Aorta (tissue), 5 donors: ENCODE results near the gene ABLIM3. TPM values are rescaled to one million over a fixed set of nuclear protein-coding genes. Genes with fewer than 3 reads are reported as not detected.

Experiments
- ATAC-seq: fragments of 200-7000 bp; cut with Tn5 transposase; one replicate; pipeline ENCODE4 v1.9.1; 2022; ENCODE audit warnings: moderate library complexity; ENCODE audit not compliant: low FRiP score
- DNase-seq, 2 donors: peaks; one replicate each; pipeline ENCODE4 v3.0.0-alpha.2; 2020
- H3K27ac ChIP-seq, 2 donors: one replicate each; pipeline ENCODE4 v1.5.1; 2013; ENCODE audit warnings: low read length in 2 of 2, mild to moderate bottlenecking in 2 of 2, moderate library complexity in 2 of 2, control low read depth in 1 of 2, inconsistent platforms in 1 of 2, low read depth in 1 of 2
- H3K27me3 ChIP-seq, 2 donors: one replicate each; pipeline ENCODE4 v1.6.1; 2013; ENCODE audit warnings: control low read depth in 1 of 2, low read length in 1 of 2, mild to moderate bottlenecking in 1 of 2, moderate library complexity in 1 of 2; ENCODE audit not compliant: insufficient read depth in 2 of 2, control insufficient read depth in 1 of 2
- H3K36me3 ChIP-seq, 2 donors: one replicate each; pipeline ENCODE4 v1.6.1; 2013; ENCODE audit warnings: control low read depth in 1 of 2, low read length in 1 of 2, mild to moderate bottlenecking in 1 of 2; ENCODE audit not compliant: insufficient read depth in 2 of 2, control insufficient read depth in 1 of 2
- H3K4me1 ChIP-seq, 2 donors: one replicate each; pipeline ENCODE4 v1.6.1; 2013; ENCODE audit warnings: low read length in 2 of 2, control low read depth in 1 of 2, mild to moderate bottlenecking in 1 of 2, moderate library complexity in 1 of 2; ENCODE audit not compliant: insufficient read depth in 2 of 2, control insufficient read depth in 1 of 2
- H3K4me3 ChIP-seq, 2 donors: one replicate each; pipeline ENCODE4 v1.5.1; 2013; ENCODE audit warnings: low read length in 2 of 2, control low read depth in 1 of 2, mild to moderate bottlenecking in 1 of 2
- H3K9me3 ChIP-seq: one replicate; pipeline ENCODE4 v1.6.1; 2013; ENCODE audit warnings: mild to moderate bottlenecking, low read length; ENCODE audit not compliant: control insufficient read depth
- WGBS, 2 donors: extraction: QIAGEN DNeasy Blood & Tissue Kit; methylation state at CpG; one replicate each; pipeline ENCODE4 v1.1.7; 2013; 5-methylcytosine and 5-hydroxymethylcytosine counted together
- intact Hi-C, 2 donors: fragments of 100-400 bp; cut with DNase I; formaldehyde crosslinking; loops; one replicate each; pipeline versions ENCODE4 v1.14.2 to v1.15.0; 2022
- polyA plus RNA-seq, 2 donors: library from polyadenylated mRNA; stranded (reverse); fragments of 200-250 nt; gene quantifications; one replicate each; pipeline ENCODE4 v1.2.3, GENCODE V29; 2013
- total RNA-seq, 2 donors: library from RNA; stranded (reverse); fragmentation: NEBNext Ultra II Directional; extraction: Animal tissue kit (Norgen Biotek cat#: 25700); gene quantifications; one replicate each; pipeline ENCODE4 v1.2.1, GENCODE V29; 2021
- donor health status: healthy with polysubstance abuse.
- donor health status: Bipolar disorder and iron deficiency.
- donor health status: DM: no; HTN: no; CAD: no.
- donor health status: DM: no; HTN: no; CAD: no.
- donor health status: DM: yes; HTN: yes; CAD: no.

Gene ABLIM3
- total and polyA plus RNA-seq, 4 donors, result 15.8 to 46.0 (median 38.7) TPM

DNA sequence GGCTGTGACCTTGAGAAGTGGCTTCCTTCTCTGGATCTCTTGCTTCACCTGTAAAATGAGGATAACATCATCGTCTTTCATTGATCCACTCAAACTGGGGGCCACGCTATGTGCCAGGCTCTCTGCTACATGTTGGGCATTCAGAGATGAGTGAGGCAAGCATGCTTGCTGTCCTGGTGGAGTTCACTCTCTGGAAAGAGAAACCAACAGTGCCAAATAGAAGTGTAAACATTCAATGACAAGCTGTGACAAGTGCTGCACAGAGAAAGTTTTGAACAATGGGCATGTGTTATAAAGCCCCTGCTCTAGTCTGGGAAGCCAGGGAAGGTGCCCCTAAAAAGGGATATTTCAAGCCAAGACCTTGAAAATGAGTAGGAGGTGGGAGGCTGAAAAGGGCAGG is 79.5 kb downstream of the ABLIM3 start:
- intact Hi-C loops, result no loop called here
- H3K9me3 ChIP-seq, result no peaks in the 10 kb centered on the region
- no peaks in the 10 kb centered on the region for H3K27me3 ChIP-seq
- no peaks in the 10 kb centered on the region for H3K4me1 ChIP-seq
- H3K27ac ChIP-seq, result no peak overlapping the region
- ATAC-seq (no peak), DNase-seq (no peak)
- H3K4me3 ChIP-seq, result no peak overlapping the region
- no peaks in the 10 kb centered on the region for H3K36me3 ChIP-seq
- 93 to 95% methylated on average over 2 of the region's 2 CpGs for WGBS, 2 donors

DNA sequence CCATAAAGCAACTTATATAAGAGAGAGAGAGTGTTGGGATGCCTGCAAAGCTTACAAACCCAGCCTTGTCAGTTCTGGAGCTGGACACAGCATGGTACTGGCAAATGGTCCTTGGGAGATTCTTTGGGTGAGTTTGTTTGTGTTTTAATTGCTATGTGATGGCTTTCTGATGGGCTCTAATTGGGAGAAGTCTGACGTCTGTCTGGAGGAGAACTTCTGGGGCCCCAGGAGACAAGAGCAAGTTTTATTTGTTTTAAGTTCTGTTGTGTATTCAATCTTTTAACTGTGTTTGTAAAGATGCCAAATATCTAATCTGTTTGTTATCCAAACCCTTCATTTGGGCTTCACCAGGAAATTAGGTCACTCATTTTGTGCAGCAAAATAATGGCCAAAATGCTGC is 80.0 kb downstream of the ABLIM3 start:
- intact Hi-C loops, result no loop called here
- 24 to 36% methylated on average over 1 of the region's 1 CpG for WGBS, 2 donors
- no peak overlapping the region for H3K4me3 ChIP-seq
- H3K36me3 ChIP-seq, result no peaks in the 10 kb centered on the region
- no peaks in the 10 kb centered on the region for H3K9me3 ChIP-seq
- DNase-seq (no peak), ATAC-seq (no peak)
- H3K27me3 ChIP-seq, result no peaks in the 10 kb centered on the region
- no peak overlapping the region for H3K27ac ChIP-seq
- H3K4me1 ChIP-seq, result no peaks in the 10 kb centered on the region

DNA sequence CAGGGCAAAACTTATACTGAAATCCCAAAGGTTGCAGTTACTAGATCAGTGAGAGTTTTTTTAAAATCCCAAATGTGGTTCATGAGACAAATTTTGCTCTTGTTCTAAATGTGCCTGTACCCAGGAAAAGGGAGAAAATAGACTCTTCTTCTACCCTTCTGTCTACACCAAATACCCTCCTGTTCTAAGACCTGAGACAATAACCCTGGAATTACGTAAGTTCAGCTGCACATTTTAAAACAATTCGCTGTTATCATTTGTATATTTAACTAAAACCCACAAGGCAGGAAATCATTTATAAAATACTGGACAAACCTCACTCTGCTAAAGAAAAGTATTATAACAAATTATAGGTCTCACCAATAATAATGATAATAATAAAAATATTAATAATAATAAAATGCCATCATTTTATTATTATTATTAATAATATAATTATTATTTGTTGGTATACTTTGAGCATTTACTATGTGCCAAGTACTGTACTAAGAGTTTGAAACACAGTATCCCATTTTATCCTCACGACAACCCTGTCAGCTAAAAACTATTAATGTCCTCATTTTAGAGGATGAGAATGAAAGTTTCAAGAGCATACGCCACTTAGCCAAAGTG is 80.5 kb downstream of the ABLIM3 start:
- ATAC-seq, result no peak
- no peak overlapping the region for H3K27ac ChIP-seq
- H3K36me3 ChIP-seq, result no peaks in the 10 kb centered on the region
- intact Hi-C loops, result no loop called here
- DNase-seq, result no peak
- no peaks in the 10 kb centered on the region for H3K27me3 ChIP-seq
- WGBS, 2 donors, result 86 to 89% methylated on average over 4 of the region's 4 CpGs
- H3K9me3 ChIP-seq, result no peaks in the 10 kb centered on the region
- H3K4me1 ChIP-seq, result no peaks in the 10 kb centered on the region
- H3K4me3 ChIP-seq, result no peak overlapping the region

DNA sequence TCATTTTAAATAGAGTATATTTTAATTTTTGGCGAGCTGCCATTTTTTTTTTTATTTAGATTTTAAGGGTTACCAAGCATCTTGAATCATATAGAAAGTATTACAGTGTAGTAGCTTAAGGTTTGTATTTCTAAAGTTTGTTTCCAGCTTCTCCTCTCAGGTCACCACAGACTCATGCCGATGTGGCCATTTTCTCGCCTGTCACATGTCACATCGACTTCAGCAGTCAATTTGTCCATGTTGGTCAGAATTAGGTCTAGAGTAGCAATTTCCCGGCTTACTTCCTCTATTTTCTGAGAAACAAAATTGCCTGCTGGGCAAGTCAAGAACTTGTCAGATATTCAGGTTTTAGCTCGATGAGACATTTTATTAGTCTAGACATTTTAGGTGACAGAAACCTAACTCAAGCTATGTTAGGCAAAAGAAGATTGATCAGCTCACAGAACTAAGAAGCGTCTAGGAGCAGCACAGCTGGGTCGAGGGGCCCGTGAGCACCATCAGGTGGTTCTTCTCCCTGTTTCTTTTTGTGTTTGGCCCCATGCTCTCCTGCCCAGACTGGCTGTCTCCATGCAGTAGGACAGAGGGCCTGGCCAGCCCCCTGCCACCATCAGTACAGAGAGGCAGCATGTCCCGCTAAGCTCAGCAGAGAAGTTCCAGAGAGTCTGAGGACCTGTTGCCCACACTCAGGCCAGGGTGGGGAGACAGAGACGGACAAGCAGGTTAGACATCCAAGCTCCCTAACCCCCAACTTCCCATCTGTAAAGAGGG is 82.0 kb downstream of the ABLIM3 start:
- 82 to 83% methylated on average over 11 of the region's 11 CpGs for WGBS, 2 donors
- Histone ChIP-seq H3K4me1 (peaks cover 0 to 2% of the 10 kb centered on the region in 2 donors), H3K27ac (no peak overlapping the region), H3K27me3 (no peaks in the 10 kb centered on the region), H3K4me3 (no peak overlapping the region), H3K36me3 (no peaks in the 10 kb centered on the region), H3K9me3 (no peaks in the 10 kb centered on the region)
- DNase-seq, result peak in 1 of 2 donors; percentile 64
- intact Hi-C loops, result no loop called here
- ATAC-seq, result no peak

- no peak overlapping the region for H3K4me3 ChIP-seq
- H3K4me1 ChIP-seq, result peaks cover 0 to 2% of the 10 kb centered on the region in 2 donors
- intact Hi-C loops, result no loop called here
- no peaks in the 10 kb centered on the region for H3K9me3 ChIP-seq
- H3K27ac ChIP-seq, result no peak overlapping the region
- no peaks in the 10 kb centered on the region for H3K27me3 ChIP-seq
- no peak for DNase-seq
- ATAC-seq, result no peak
- 79 to 83% methylated on average over 5 of the region's 5 CpGs for WGBS, 2 donors
- no peaks in the 10 kb centered on the region for H3K36me3 ChIP-seq
These were observed 83.0 kb downstream of the ABLIM3 start for GRCh38 chr5:149224282-149224681.

DNA sequence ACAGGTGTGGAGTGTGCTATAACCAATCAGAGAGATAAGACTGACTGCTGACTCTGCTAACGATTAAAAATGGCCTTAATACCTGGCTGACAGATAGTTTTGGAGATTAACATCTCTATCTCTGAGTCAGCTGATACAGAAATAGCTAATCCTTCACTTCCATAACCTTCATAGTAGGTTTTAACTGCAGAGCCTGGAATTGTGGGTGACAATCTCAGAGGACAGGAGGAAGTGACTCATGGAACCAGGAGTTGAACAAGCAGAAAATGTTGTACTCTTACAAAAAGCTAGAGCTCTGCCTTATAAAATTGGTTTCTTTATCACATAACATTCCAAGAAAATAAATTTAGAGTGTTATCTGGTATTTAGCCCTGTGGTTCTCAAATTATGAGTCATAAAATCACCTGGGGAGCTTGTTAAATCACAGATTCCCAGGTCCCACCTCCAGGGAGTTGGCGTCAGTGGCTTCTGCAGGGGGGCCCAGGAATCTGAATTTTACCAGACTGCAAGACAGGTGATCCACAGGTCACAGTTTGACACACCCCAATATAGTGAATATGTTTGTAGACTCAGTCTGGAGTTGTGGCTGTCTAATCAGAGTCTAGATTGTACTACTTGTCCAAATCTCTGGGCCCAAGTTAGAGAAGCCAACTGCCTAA is 86.0 kb downstream of the ABLIM3 start:
- intact Hi-C loops, result loop anchor here in 1 of 2 donors (5.0 kb wide), 1 partner anchor 85 kb away; the partner anchor contains the start of gene ABLIM3
- no peaks in the 10 kb centered on the region for H3K36me3 ChIP-seq
- H3K27me3 ChIP-seq, result no peaks in the 10 kb centered on the region
- whole genome bisulfite sequencing, 2 donors, result 84 to 90% methylated on average over 2 of the region's 2 CpGs
- no peak overlapping the region for H3K27ac ChIP-seq
- peaks cover 0 to 2% of the 10 kb centered on the region in 2 donors for H3K4me1 ChIP-seq
- DNase-seq, result no peak
- H3K4me3 ChIP-seq, result no peak overlapping the region
- H3K9me3 ChIP-seq, result no peaks in the 10 kb centered on the region
- ATAC-seq, result no peak

DNA sequence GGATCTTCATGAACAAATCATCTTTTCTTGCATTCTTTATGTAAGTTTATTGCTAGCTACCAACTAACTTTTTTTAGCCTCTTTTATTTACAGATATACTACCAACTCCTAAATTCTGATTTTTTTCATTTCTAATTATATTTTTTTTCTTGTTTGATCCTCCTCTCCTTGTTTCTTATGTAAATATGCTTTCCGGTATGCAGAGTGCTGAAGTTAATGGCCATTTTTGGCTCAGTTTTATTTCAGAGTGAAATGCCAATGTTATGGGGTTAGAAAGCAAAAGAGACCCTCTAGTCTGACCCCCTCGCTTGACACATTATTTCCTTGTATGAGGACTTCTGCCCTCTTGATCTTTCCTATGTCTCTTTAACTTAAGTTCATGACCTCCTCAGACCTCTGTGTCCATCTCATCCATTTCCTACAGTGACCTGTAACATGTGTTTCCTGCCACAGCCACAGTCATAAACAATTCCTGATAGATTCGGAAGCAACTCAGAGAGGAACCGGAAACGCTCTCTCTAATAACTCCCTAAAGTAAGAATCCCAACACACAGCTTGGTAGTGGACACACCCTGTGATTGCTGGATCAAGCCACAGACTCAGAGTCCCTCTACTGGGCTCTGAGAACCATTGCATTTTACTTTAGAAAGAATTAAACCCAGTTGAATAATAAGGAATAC is 87.5 kb downstream of the ABLIM3 start:
- intact Hi-C loops, result loop anchor here (2.0 to 5.0 kb wide), 2 partner anchors 86 kb away; partner anchors contain the start of gene ABLIM3 (in 1 of the 2)
- Histone ChIP-seq H3K27ac (no peak overlapping the region), H3K36me3 (no peaks in the 10 kb centered on the region), H3K4me1 (peaks cover 0 to 2% of the 10 kb centered on the region in 2 donors), H3K4me3 (no peak overlapping the region), H3K27me3 (no peaks in the 10 kb centered on the region), H3K9me3 (no peaks in the 10 kb centered on the region)
- WGBS, 2 donors, result 23% methylated on average over 5 of the region's 5 CpGs
- DNase-seq (no peak), ATAC-seq (peak; percentile 84)

DNA sequence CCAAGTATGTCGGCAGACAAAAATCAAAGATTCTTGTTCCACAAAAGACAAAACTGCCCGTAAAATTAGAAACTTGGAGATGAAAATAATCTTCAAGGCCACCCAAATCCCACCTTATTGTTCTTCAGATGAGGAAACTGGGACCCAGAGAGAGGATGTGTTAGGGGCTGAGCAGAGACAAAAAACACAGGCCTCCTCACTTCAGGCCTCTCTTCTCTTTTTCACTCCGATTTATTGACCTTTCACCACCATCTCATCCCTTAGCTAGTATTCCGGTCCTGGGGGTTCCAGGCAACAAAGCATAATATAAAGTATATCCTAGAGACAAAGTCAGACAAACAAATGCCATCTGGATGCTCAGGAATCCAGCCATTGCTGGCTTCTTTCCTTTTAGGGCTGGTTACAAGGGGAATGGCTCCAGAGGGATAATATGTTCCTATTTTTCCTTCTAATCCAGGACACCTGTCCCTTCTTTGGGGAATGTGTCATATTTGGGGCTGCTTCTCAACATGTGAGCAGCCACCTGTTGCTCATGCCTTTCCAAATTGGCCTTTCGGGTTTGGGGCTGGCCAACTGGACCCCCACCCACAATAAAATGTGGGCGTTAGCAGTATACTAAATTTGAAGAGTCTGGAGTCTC is 88.1 kb downstream of the ABLIM3 start:
- DNase-seq (no peak), ATAC-seq (no peak)
- Histone ChIP-seq H3K4me1 (peaks cover 0 to 2% of the 10 kb centered on the region in 2 donors), H3K27me3 (no peaks in the 10 kb centered on the region), H3K9me3 (no peaks in the 10 kb centered on the region), H3K27ac (no peak overlapping the region), H3K4me3 (no peak overlapping the region), H3K36me3 (no peaks in the 10 kb centered on the region)
- intact Hi-C loops, result loop anchor here (2.0 to 5.0 kb wide), 2 partner anchors 87 kb away; partner anchors contain the start of gene ABLIM3 (in 1 of the 2)
- 48 to 52% methylated on average over 6 of the region's 6 CpGs for WGBS, 2 donors
